B cell (primary cell): ENCODE data around the gene FBXO5. TPM values are rescaled to one million over a fixed set of nuclear protein-coding genes. Genes with fewer than 3 reads are reported as not detected.

Experiments
- ATAC-seq: fragments of 200-7000 bp; cut with Tn5 transposase; one replicate; pipeline ENCODE4 v1.10.0; 2021; ENCODE audit warnings: low read depth, mild to moderate bottlenecking, moderate number of reproducible peaks, moderate library complexity
- CTCF ChIA-PET: fragments of 350-600 bp; sonication (Branson Sonifier 250); formaldehyde crosslinking; loops from one replicate; lab custom pipeline; 2021; ENCODE audit warnings: antibody characterized with exemption, inconsistent platforms; lab: Charles Lee
- POLR2A ChIA-PET: fragments of 350-600 bp; sonication (Branson Sonifier 250); formaldehyde crosslinking; loops from one replicate; lab custom pipeline; 2021; ENCODE audit warnings: antibody characterized with exemption; lab: Charles Lee
- DNase-seq: peaks from one replicate; pipeline ENCODE4 v3.0.0; 2013
- H2AFZ ChIP-seq: 2 replicates; pipeline ENCODE4 v1.6.1; 2012; ENCODE audit warnings: mild to moderate bottlenecking, low read depth, low read length; ENCODE audit not compliant: insufficient read depth, poor library complexity, severe bottlenecking
- H3K27ac ChIP-seq, 2 donors: 1 replicate in 1 of 2; 2 replicates in 1 of 2; pipeline ENCODE4 v1.5.1; 2012 to 2013; ENCODE audit warnings: low read length in 2 of 2, mild to moderate bottlenecking in 2 of 2, moderate library complexity in 1 of 2
- H3K27me3 ChIP-seq, 4 experiments: fragments of 200-600 bp in 1 of 4; sonication (generic) in 1 of 4; replicated peaks in 1 of 4; 1 replicate in 2 of 4; 2 replicates in 2 of 4; pipeline versions ENCODE4 v1.6.1 to v1.7.0; 2013 to 2016; ENCODE audit warnings: low read length in 3 of 4, mild to moderate bottlenecking in 2 of 4, mixed read lengths in 1 of 4, moderate library complexity in 1 of 4; ENCODE audit not compliant: insufficient read depth in 4 of 4, control insufficient read depth in 3 of 4; ENCODE audit errors: control extremely low read depth in 1 of 4
- H3K36me3 ChIP-seq, 2 experiments: replicated peaks in 1 of 2; 1 replicate in 1 of 2; 2 replicates in 1 of 2; pipeline versions ENCODE4 v1.6.1 to v1.7.1; 2013; ENCODE audit warnings: low read length in 1 of 2; ENCODE audit not compliant: insufficient read depth in 2 of 2, control insufficient read depth in 1 of 2; ENCODE audit errors: control extremely low read depth in 1 of 2, extremely low read depth in 1 of 2
- H3K4me1 ChIP-seq, 2 donors: fragments of 200-600 bp in 1 of 2; sonication (generic) in 1 of 2; 1 replicate in 1 of 2; 2 replicates in 1 of 2; pipeline versions ENCODE4 v1.5.1 to v1.6.1; 2013 to 2017; ENCODE audit warnings: low read length in 2 of 2; ENCODE audit not compliant: control insufficient read depth in 2 of 2, insufficient read depth in 2 of 2
- H3K4me2 ChIP-seq: replicated peaks from 2 replicates; pipeline ENCODE3; 2012; ENCODE audit warnings: mild to moderate bottlenecking, low read depth, low read length; ENCODE audit not compliant: poor library complexity, severe bottlenecking
- H3K4me3 ChIP-seq, 5 experiments: fragments of 200-600 bp in 1 of 5; sonication (generic) in 1 of 5; 1 replicate in 3 of 5; 2 replicates in 2 of 5; pipeline versions ENCODE4 v1.5.1 to v1.7.0; 2011 to 2016; ENCODE audit warnings: low read length in 4 of 5, mild to moderate bottlenecking in 4 of 5, low read depth in 2 of 5, control low read depth in 1 of 5, moderate library complexity in 1 of 5; ENCODE audit not compliant: insufficient read depth in 1 of 5; ENCODE audit errors: control extremely low read depth in 1 of 5, extremely low read depth in 1 of 5
- H3K79me2 ChIP-seq: fragments of 200-600 bp; sonication (generic); one replicate; pipeline ENCODE4 v1.6.0; 2016; ENCODE audit warnings: low read length; ENCODE audit not compliant: control insufficient read depth, insufficient read depth
- H3K9ac ChIP-seq: fragments of 200-600 bp; sonication (generic); 2 replicates; pipeline ENCODE4 v1.6.1; 2017; ENCODE audit warnings: mild to moderate bottlenecking, low read length, moderate library complexity
- H3K9me3 ChIP-seq, 3 donors: one replicate each; pipeline versions ENCODE4 v1.6.1 to v1.7.1; 2013; ENCODE audit warnings: low read length in 2 of 3; ENCODE audit not compliant: control insufficient read depth in 2 of 3, insufficient read depth in 1 of 3; ENCODE audit errors: control extremely low read depth in 1 of 3
- H4K20me1 ChIP-seq: 2 replicates; pipeline ENCODE4 v1.6.0; 2012; ENCODE audit warnings: mild to moderate bottlenecking, low read length; ENCODE audit not compliant: insufficient read depth, control insufficient read depth, poor library complexity, severe bottlenecking
- H3K27ac Mint-ChIP-seq: one replicate; pipeline ENCODE4 v1.8.0; 2021; ENCODE audit warnings: mixed read lengths
- H3K27me3 Mint-ChIP-seq: one replicate; pipeline ENCODE4 v1.8.0; 2021; ENCODE audit warnings: mixed read lengths
- H3K4me1 Mint-ChIP-seq: one replicate; pipeline ENCODE4 v1.8.0; 2021; ENCODE audit warnings: mixed read lengths
- H3K4me3 Mint-ChIP-seq: one replicate; pipeline ENCODE4 v1.8.0; 2021; ENCODE audit warnings: mixed read lengths
- H3K9me3 Mint-ChIP-seq: one replicate; pipeline ENCODE4 v1.8.0; 2022; ENCODE audit warnings: mixed read lengths; ENCODE audit not compliant: insufficient read depth
- CTCF ChIP-seq: fragments of 200-600 bp; IDR thresholded peaks from one replicate; pipeline ENCODE4 v1.8.0; 2022; ENCODE audit warnings: antibody characterized with exemption, mild to moderate bottlenecking
- EZH2 ChIP-seq: IDR thresholded peaks from 2 replicates; pipeline ENCODE4 v1.6.1; 2012; ENCODE audit warnings: borderline replicate concordance, low read depth, mild to moderate bottlenecking, moderate library complexity, low read length; ENCODE audit not compliant: insufficient read depth, poor library complexity, severe bottlenecking
- WGBS: methylation state at CpG from one replicate; pipeline ENCODE4 v1.1.5; 2013; ENCODE audit warnings: missing lambda C conversion rate; ENCODE audit not compliant: insufficient coverage; 5-methylcytosine and 5-hydroxymethylcytosine counted together
- intact Hi-C: fragments of 100-400 bp; cut with micrococcal nuclease; formaldehyde crosslinking; loops from one replicate; pipeline ENCODE4 v1.10.0; 2022
- polyA plus RNA-seq: library from polyadenylated mRNA; depleted of rRNA; stranded (reverse); fragments of >200 nt; gene quantifications from 2 replicates; pipeline ENCODE4 v1.2.3, GENCODE V29; 2012
- total RNA-seq, 2 donors: library from RNA; stranded (reverse); fragments of 120-200 nt in 1 of 2; gene quantifications; 1 replicate in 1 of 2; 2 replicates in 1 of 2; pipeline versions ENCODE4 v1.2.3 to v1.2.4, GENCODE V29; 2013 to 2022

Gene FBXO5
- total and polyA plus RNA-seq, 2 donors (not counting 1 experiment from before 2014, with no cell fraction given) = 3.9 to 14.6 TPM

GRCh38 chr6:152941746-152942145 lies 41.1 kb downstream of the FBXO5 start:
- POLR2A ChIA-PET = no interaction called here

GRCh38 chr6:152932865-152933264 lies 50.0 kb downstream of the FBXO5 start:
- H3K4me3 ChIP-seq = no peak overlapping the region
- H3K4me1 Mint-ChIP-seq = no peaks in the 10 kb centered on the region
- no peak overlapping the region for H3K27ac ChIP-seq
- no peaks in the 10 kb centered on the region for H3K36me3 ChIP-seq
- no peaks in the 10 kb centered on the region for H3K27me3 ChIP-seq
- intact Hi-C loops = no loop called here
- no peaks in the 10 kb centered on the region for H3K4me1 ChIP-seq
- ChIA-PET CTCF (no interaction called here), POLR2A (no interaction called here)
- ATAC-seq (no peak), DNase-seq (no peak)
- H4K20me1 ChIP-seq = no peaks in the 10 kb centered on the region
- no peaks in the 10 kb centered on the region for H3K79me2 ChIP-seq
- no peak overlapping the region for H2AFZ ChIP-seq
- H3K27ac Mint-ChIP-seq = no peak overlapping the region
- no peaks in the 10 kb centered on the region for H3K9me3 Mint-ChIP-seq
- H3K9me3 ChIP-seq = no peaks in the 10 kb centered on the region
- TF ChIP-seq CTCF (no peak), EZH2 (no peak)
- H3K4me3 Mint-ChIP-seq = no peak overlapping the region
- no peak overlapping the region for H3K9ac ChIP-seq
- no CpG with 5 or more reads among the region's 3 CpGs for WGBS
- H3K4me2 ChIP-seq = no peak overlapping the region
- H3K27me3 Mint-ChIP-seq = peaks cover 15% of the 10 kb centered on the region

More at GRCh38 chr6:152941746-152942145, 41.1 kb downstream of the FBXO5 start:
- ATAC-seq = no peak
- CTCF ChIA-PET = no interaction called here
- Mint-ChIP-seq H3K27me3 (peaks cover 26% of the 10 kb centered on the region), H3K9me3 (no peaks in the 10 kb centered on the region), H3K4me1 (no peaks in the 10 kb centered on the region), H3K4me3 (no peak overlapping the region), H3K27ac (no peak overlapping the region)
- Histone ChIP-seq H3K4me2 (no peak overlapping the region), H3K9me3 (no peaks in the 10 kb centered on the region), H2AFZ (no peak overlapping the region), H3K9ac (no peak overlapping the region), H3K27ac (no peak overlapping the region), H3K27me3 (peaks cover 0 to 3% (median 0%) of the 10 kb centered on the region in 4 experiments), H3K36me3 (no peaks in the 10 kb centered on the region), H3K4me3 (no peak overlapping the region), H3K79me2 (no peaks in the 10 kb centered on the region), H4K20me1 (no peaks in the 10 kb centered on the region), H3K4me1 (no peaks in the 10 kb centered on the region)
- no peak for DNase-seq
- TF ChIP-seq CTCF (no peak), EZH2 (no peak)
- intact Hi-C loops = no loop called here
